ENCODE data around the gene FANCC.

GRCh38 chr9:95343725-95344287, 26.3 kb upstream of the FANCC start:
- no peak for TF ChIP-seq CTCF (IDR thresholded peaks at IDR 0.05)
- no peak for TF ChIP-seq POLR2A (IDR thresholded peaks at IDR 0.05)
